Epithelial cell of prostate (primary cell): ENCODE measurements around the gene SPTAN1.
"Not testable (repeated sequence)": the region's sequence is repeated elsewhere in the genome, so short reads cannot be mapped to it uniquely, and the experiment has no call there.

ENCODE experiments used
- DNase-seq: peaks from one replicate; pipeline ENCODE4 v3.0.0-alpha.2; 2011; ENCODE audit warnings: low read depth, low spot score
- H3K27ac ChIP-seq: fragments of 450-650 bp; 2 replicates; pipeline ENCODE4 v1.5.1; 2017; ENCODE audit warnings: mild to moderate bottlenecking

The SPTAN1 gene

GRCh38 chr9:128628471-128629048 is 76.2 kb downstream of the SPTAN1 start:
- no peak overlapping the region for H3K27ac ChIP-seq
- DNase-seq: no peak

DNA sequence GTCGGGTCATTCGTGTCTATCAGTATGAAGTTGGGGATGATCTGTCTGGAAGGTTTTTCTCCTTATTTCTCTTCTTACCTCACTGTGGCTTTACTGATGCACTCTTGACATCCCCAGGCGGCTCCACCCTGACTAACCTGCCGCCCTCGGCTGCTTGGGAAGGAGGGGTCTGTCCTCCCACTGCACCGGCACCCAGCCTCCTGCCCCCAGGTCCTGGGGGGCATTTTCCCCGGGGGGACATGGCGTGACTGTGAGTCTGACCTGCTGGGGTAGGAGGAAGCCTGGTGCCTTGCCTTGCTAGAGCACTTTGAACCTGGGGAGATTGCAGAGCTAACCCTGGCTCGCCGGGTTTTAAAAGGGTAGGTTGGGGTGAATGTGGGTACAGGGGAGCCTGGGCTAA is 76.7 kb downstream of the SPTAN1 start:
- DNase-seq: no peak
- H3K27ac ChIP-seq: no peak overlapping the region

GRCh38 chr9:128629852-128630545 is 77.6 kb downstream of the SPTAN1 start:
- no peak overlapping the region for H3K27ac ChIP-seq
- DNase-seq: no peak

DNA sequence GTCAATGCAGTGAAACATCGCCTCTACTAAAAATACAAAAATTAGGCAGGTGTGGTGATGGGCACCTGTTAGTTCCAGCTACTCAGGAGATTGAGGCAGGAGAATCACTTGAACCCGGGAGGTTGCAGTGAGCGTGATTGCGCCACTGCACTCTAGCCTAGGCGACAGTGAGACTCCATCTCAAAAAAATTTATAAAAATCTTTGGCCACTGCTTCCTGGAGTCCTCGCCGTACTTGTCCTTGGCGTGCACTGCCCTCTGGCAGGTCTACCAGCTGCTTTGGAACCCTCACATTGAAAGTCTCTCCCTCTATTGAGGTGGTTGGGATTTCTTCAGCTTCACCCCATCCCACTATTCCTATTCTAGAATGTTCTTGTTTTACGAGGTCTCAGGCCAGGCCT is 79.2 kb downstream of the SPTAN1 start:
- H3K27ac ChIP-seq: no peak overlapping the region
- DNase-seq: no peak

DNA sequence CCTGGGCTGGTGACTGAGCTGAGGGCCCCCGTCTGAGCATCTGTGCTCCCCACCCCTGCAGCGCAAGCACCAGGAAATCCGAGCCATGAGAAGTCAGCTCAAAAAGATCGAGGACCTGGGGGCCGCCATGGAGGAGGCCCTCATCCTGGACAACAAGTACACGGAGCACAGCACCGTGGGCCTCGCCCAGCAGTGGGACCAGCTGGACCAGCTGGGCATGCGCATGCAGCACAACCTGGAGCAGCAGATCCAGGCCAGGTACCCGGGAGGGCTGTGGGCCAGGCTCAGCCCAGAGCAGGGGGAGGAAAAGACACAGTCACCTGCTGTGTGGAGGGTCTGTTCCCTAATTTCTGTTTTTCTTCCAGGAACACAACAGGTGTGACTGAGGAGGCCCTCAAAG is 79.7 kb downstream of the SPTAN1 start:
- no peak for DNase-seq
- H3K27ac ChIP-seq: no peak overlapping the region

DNA sequence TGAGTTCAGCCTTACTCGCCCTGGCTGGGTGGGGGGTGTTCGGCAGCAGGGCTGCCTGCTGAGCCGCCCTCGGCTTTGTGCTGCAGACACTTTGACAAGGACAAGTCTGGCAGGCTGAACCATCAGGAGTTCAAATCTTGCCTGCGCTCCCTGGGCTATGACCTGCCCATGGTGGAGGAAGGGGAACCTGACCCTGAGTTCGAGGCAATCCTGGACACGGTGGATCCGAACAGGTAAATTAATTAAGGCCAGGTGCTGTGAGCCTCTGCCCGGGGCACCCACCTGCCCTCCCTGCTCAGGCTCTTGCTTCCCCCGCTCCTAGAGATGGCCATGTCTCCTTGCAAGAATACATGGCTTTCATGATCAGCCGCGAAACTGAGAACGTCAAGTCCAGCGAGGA is 80.1 kb downstream of the SPTAN1 start:
- no peak overlapping the region for H3K27ac ChIP-seq
- no peak for DNase-seq

GRCh38 chr9:128633057-128633456 is 80.7 kb downstream of the SPTAN1 start:
- H3K27ac ChIP-seq: no peak overlapping the region
- DNase-seq: no peak

DNA sequence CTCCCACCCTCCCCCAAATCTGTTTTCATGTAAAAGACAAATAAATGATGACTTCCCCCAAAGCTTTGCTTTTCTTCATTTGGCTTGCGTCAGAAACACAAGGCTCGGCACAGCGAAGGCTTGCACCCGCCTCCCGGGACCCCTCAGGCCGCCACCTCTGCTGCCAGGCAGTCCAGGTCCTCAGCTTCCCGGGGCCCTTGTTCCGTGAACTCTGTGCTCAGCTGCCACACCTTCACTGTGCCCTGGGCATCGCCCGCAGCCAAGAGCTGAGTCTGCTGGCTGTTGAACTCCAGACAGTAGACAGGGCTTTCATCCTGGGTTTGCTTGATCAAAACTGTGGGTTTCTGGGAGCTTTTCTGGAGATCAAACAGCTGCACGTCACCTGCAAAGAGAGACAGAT is 81.2 kb downstream of the SPTAN1 start:
- no peak overlapping the region for H3K27ac ChIP-seq

GRCh38 chr9:128634111-128634510 is 81.7 kb downstream of the SPTAN1 start:
- peak overlapping the region; percentile 86 for H3K27ac ChIP-seq

More for the DNA sequence above, 81.2 kb downstream of the SPTAN1 start:
- no peak for DNase-seq

DNA sequence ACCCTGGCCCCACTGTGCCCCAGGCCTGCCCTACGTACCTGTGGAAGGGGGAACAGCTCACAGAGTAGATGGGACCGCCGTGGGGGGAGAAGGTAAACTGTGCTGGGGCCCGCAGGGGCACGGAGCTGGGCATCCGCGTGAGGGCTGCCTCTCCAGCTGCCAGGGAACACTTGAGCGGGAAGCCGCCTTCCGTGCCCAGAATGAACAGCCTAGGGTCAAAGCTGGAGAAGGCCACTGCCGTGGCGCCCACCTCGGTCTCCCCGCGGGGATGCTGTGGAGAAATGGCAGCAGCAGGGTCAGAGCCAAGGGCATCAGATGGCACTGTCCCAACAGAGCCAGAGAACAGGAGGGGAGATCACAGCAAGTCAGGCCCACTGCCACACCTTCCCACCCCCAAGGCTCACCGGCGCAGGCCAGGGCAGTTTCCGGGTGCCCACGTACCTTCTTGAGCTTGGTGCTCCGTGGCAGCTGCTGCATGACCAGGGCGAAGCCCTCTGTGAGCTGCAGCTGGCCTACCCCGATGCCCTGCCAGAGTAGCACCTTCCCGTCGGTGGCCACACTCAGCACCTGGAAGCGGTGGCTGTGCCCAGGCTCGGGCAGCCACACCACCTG is 82.4 kb downstream of the SPTAN1 start:
- DNase-seq: no peak
- peak overlapping the region; percentile 86 for H3K27ac ChIP-seq

More at GRCh38 chr9:128634111-128634510, 81.7 kb downstream of the SPTAN1 start:
- no peak for DNase-seq

- peak overlapping the region; percentile 86 for H3K27ac ChIP-seq
- peak; percentile 76 for DNase-seq
Observed at GRCh38 chr9:128635266-128636023, 83.1 kb downstream of the SPTAN1 start.

DNA sequence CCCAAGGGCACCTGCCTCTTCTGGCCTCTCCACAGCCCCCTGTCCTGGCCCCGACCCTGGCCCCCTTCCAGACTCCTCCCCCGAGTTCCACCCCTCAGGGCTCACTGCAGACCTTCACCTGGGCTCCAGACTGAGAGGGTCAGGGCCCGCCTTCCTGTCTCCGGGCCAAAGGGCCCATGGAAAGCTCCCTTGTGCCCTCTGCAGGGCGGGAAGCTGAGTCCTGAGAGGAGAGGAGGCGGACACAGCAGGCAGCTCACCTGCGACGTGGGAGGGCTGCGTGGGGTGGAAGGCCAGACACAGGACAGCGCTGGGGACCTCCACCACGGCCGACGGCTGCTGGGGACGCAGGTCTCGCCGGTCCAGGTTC is 83.6 kb downstream of the SPTAN1 start:
- H3K27ac ChIP-seq: peak overlapping the region; percentile 86
- no peak for DNase-seq

DNA sequence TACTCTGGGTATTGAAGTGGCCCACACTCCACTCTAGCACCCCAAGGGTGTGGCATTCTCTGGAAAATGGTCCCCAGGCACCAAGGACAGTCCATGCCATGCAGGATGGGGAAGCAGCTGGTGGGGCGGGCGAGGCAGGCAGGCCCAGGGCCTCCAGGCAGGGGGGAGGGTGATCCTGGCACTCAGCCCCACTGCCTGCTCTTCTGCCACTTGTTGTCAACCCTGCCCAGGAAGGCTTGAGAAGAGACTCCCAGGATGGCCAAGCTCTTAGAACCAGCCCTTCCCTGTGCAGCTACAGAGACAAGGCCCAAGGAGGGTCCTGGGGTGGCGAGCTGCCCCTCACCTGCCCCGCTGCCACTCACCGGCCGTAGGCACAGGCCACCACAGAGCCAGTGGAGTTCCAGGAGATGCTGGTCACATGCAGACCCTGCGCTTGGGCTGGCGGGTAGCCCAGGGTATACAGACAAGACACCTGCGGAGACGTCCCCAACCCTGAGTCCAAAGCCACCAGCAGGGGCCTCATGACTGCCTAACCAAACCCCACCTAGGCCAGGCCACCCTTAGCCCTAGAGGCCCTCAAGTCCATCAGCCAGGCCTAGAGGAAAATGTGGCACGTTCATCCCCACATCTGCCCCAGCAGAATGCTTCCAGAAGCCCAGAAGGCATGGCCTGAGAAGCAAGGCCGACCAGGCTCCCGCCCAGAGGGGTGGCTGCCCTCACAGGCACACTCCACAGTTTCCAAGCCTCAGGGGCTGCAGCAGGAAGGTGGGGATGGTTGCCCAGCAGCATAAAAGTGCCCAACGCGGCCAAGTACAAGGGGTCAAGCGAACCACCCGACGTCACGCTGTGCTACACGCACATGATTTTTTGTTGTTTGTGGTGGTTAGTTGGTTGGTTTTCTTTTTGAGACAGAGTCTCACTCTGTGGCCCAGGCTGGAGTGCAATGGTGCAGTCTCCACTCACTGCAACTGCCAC is 84.5 kb downstream of the SPTAN1 start:
- DNase-seq: no peak

DNA sequence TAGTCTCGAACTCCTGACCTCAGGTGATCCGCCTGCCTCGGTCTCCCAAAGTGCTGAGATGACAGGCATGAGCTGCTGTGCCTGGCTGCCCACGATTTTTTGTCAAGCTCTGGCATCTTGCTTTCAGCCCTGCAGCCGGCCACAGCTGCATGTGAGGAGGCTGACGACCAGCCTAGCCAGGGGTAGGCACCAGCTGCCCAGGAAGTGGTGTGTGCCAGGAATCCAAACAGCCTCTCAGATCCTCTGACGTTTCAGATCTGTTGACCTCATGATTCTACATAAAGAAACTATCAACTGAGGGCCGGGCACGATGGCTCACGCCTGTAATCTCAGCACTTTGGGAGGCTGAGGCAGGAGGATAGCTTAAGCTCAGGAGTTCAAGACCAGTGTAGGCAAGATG is 85.3 kb downstream of the SPTAN1 start:
- DNase-seq: no peak
- no peak overlapping the region for H3K27ac ChIP-seq

More for the DNA sequence above, 84.5 kb downstream of the SPTAN1 start:
- H3K27ac ChIP-seq: peak overlapping the region; percentile 86

- H3K27ac ChIP-seq: no peak overlapping the region
- no peak for DNase-seq
Observed at GRCh38 chr9:128638580-128638979, 86.2 kb downstream of the SPTAN1 start.

DNA sequence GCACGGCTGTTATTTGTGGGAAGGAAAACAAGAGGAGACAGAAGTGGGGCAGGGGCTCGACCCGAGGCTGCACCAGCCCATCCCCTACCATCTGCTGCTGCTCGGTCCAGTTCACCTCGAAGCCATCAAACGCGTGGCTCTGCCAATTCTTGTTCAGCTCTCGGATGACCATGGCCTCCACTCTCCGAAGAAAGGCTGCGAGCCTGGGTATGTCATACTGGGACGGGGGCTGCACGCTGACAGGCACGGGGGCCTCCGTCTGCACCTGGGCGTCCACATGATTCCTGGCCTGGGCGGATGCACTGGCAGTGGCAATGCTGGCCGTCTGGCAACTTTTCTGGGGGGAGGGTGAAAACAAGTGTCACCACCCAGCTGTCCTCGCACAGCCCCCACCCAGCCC is 88.2 kb downstream of the SPTAN1 start:
- no peak overlapping the region for H3K27ac ChIP-seq

DNA sequence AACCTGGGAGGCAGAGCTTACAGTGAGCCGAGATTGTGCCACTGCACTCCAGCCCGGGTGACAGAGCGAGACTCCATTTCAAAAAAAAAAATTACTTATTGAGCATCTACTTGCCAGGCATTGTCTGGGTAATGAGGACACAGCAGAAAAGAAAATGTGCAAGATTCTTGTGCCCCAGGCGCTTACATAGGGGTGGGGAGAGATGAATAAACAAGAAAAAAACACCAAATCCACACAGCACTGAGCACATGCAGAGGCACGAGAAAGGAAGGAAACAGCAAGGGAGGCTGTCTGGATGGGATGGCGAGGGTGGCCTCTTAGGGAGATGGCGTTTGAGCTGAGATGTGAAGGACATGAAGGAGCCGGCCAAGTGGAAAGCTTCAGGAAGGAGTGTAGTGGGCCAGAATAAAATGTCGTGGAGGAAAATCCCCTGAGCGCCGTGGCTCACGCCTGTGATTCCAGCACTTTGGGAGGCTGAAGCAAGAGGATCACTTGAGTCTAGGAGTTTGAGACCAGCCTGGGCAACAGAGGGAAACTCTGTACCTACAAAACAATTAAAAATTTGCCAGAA is 90.4 kb downstream of the SPTAN1 start:
- DNase-seq: no peak
- H3K27ac ChIP-seq: no peak overlapping the region

More for the DNA sequence above, 88.2 kb downstream of the SPTAN1 start:
- no peak for DNase-seq

DNA sequence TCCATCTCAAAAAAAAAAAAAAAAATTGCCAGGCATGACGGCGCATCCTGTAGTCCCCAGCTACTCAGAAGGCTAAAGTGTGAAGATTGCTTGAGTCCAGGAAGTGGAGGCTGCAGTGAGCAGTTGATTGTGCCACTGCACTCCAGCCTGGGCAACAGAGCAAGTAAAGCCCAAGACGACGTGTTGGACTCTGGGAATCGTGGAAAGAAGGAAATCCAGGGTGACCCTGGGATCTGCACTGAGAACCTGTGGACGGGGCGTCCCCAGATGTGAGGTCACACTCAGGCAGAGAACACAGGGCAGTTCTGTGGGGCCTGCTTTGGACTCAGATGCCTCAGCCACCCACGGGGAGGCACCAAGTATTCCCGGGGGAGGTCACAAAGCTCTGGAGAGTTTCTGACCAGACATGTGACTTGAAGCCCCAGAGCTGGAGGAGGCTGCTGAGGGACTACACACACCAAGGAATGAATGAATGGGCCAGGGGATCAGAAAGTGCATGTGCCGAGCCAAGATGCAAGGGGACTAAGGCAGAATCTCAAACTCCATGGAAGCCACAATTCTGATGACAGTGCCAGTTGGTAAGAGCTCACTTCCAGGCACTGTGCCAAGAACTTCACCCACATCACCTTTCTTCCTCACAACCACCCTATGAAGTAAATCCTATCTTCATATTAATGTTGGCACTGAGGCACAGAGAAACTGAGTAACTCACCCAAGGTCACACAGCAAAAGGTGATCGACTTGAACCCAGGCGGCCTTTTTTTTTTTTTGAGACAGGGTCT is 91.3 kb downstream of the SPTAN1 start:
- H3K27ac ChIP-seq: no peak overlapping the region
- no peak for DNase-seq

DNA sequence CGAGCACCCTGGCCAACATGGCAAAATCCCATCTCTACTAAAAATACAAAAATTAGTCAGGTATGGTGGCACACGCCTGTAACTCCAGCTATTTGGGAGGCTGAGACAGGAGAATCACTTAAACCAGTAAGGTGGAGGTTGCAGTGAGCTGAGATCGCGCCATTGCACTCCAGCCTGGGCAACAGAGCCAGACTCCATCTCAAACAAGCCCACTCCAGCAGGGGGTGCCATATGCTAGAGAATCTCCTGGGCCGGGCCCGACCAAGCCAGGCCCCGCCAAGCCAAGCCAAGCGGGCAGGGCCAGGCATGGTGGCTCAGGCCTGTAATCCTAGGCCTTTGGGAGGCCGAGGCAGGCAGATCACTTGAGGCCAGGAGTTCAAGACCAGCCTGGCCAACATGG is 95.8 kb downstream of the SPTAN1 start:
- not testable (repeated sequence) for H3K27ac ChIP-seq, DNase-seq
